Naive B cell (primary cell): ENCODE measurements around the gene PMVK. TPM values are rescaled to one million over a fixed set of nuclear protein-coding genes. Genes with fewer than 3 reads are reported as not detected.

Experiments used
- ATAC-seq, 2 donors: fragments of 150-1000 bp; cut with Tn5 transposase; 2 replicates each; pipeline ENCODE4 v1.10.0; 2021; ENCODE audit warnings: low read depth in 2 of 2, mild to moderate bottlenecking in 2 of 2, moderate library complexity in 2 of 2
- DNase-seq: peaks from one replicate; pipeline ENCODE4 v3.0.0; 2022
- H3K27ac Mint-ChIP-seq, 6 donors: one replicate each; pipeline ENCODE4 v1.8.0; 2020 to 2022; ENCODE audit warnings: mild to moderate bottlenecking in 6 of 6, mixed read lengths in 6 of 6, moderate library complexity in 5 of 6, inconsistent platforms in 2 of 6
- H3K27me3 Mint-ChIP-seq, 3 donors: one replicate each; pipeline ENCODE4 v1.8.0; 2021 to 2022; ENCODE audit warnings: mixed read lengths in 3 of 3, mild to moderate bottlenecking in 1 of 3
- H3K36me3 Mint-ChIP-seq, 2 donors: one replicate each; pipeline ENCODE4 v1.8.0; 2020 to 2022; ENCODE audit warnings: mixed read lengths in 2 of 2, inconsistent platforms in 1 of 2, mild to moderate bottlenecking in 1 of 2
- H3K4me1 Mint-ChIP-seq, 3 donors: one replicate each; pipeline ENCODE4 v1.8.0; 2020 to 2022; ENCODE audit warnings: mixed read lengths in 3 of 3, inconsistent platforms in 1 of 3, mild to moderate bottlenecking in 1 of 3, moderate library complexity in 1 of 3
- H3K4me3 Mint-ChIP-seq, 8 donors: one replicate each; pipeline ENCODE4 v1.8.0; 2020 to 2022; ENCODE audit warnings: mild to moderate bottlenecking in 8 of 8, mixed read lengths in 8 of 8, moderate library complexity in 8 of 8, inconsistent platforms in 2 of 8
- H3K9me3 Mint-ChIP-seq, 7 donors: one replicate each; pipeline ENCODE4 v1.8.0; 2020 to 2022; ENCODE audit warnings: mixed read lengths in 7 of 7, mild to moderate bottlenecking in 5 of 7, inconsistent platforms in 2 of 7, moderate library complexity in 1 of 7
- polyA plus RNA-seq, 6 donors: library from polyadenylated mRNA; unstranded; fragments of 300-500 nt; fragmentation: Illumina TruSeq; gene quantifications; one replicate each; pipeline ENCODE4 v1.2.3, GENCODE V29; 2021; ENCODE audit warnings: low read depth in 6 of 6

The PMVK gene
- polyA plus RNA-seq, 6 donors from 2014 or later, result 30.8 to 45.7 (median 33.3) TPM

- H3K36me3 Mint-ChIP-seq, result no peaks in the 10 kb centered on the region
These were observed 35.6 kb upstream of the PMVK start for GRCh38 chr1:154972213-154972516.

GRCh38 chr1:154971341-154971998 lies 35.0 kb upstream of the PMVK start:
- DNase-seq (no peak), ATAC-seq (no peak)
- Mint-ChIP-seq H3K27me3 (no peaks in the 10 kb centered on the region), H3K4me1 (peaks cover 10 to 36% (median 23%) of the 10 kb centered on the region in 3 donors), H3K4me3 (peak overlapping the region in 1 of 8 donors; percentile 53), H3K27ac (peak overlapping the region in 1 of 6 donors; percentile 79), H3K9me3 (no peaks in the 10 kb centered on the region), H3K36me3 (no peaks in the 10 kb centered on the region)

More at GRCh38 chr1:154972213-154972516, 35.6 kb upstream of the PMVK start:
- DNase-seq (no peak), ATAC-seq (no peak)
- Mint-ChIP-seq H3K27ac (peak overlapping the region in 3 of 6 donors; percentile 21 to 84 (median 61)), H3K9me3 (no peaks in the 10 kb centered on the region), H3K4me3 (peak overlapping the region in 1 of 8 donors; percentile 27), H3K27me3 (no peaks in the 10 kb centered on the region), H3K4me1 (peaks cover 13 to 38% (median 23%) of the 10 kb centered on the region in 3 donors)

GRCh38 chr1:154970631-154971340 lies 34.3 kb upstream of the PMVK start, which contains the start of gene SHC1:
SHC1 (minus strand) TSS chr1:154970747; CDS start chr1:154970526, 221 bp downstream.
- H3K9me3 Mint-ChIP-seq, result no peaks in the 10 kb centered on the region
- peaks cover 7 to 34% (median 23%) of the 10 kb centered on the region in 3 donors for H3K4me1 Mint-ChIP-seq
- peak within 1 kb of the TSS in 1 of 8 donors; percentile 53 for H3K4me3 Mint-ChIP-seq
- no peak for ATAC-seq
- H3K27ac Mint-ChIP-seq, result peak within 1 kb of the TSS in 3 of 6 donors; percentile 61 to 83 (median 79)
- no peaks in the 10 kb centered on the region for H3K27me3 Mint-ChIP-seq
- no peak for DNase-seq
- no peaks in the 10 kb centered on the region for H3K36me3 Mint-ChIP-seq

- Mint-ChIP-seq H3K27ac (peak overlapping the region in 2 of 6 donors; percentile 61 to 79), H3K4me3 (no peak overlapping the region), H3K9me3 (no peaks in the 10 kb centered on the region), H3K36me3 (no peaks in the 10 kb centered on the region), H3K27me3 (no peaks in the 10 kb centered on the region), H3K4me1 (peaks cover 7 to 34% (median 28%) of the 10 kb centered on the region in 3 donors)
- ATAC-seq (no peak), DNase-seq (no peak)
These were observed 33.4 kb upstream of the PMVK start for GRCh38 chr1:154969860-154970452.

- DNase-seq (no peak), ATAC-seq (no peak)
- Mint-ChIP-seq H3K4me1 (peaks cover 7 to 34% (median 28%) of the 10 kb centered on the region in 3 donors), H3K27ac (peak overlapping the region in 3 of 6 donors; percentile 73 to 82 (median 79)), H3K4me3 (no peak overlapping the region), H3K27me3 (no peaks in the 10 kb centered on the region), H3K36me3 (no peaks in the 10 kb centered on the region), H3K9me3 (no peaks in the 10 kb centered on the region)
These were observed 32.7 kb upstream of the PMVK start for GRCh38 chr1:154969246-154969645.

- Mint-ChIP-seq H3K27ac (peak overlapping the region in 4 of 6 donors; percentile 11 to 82 (median 76)), H3K4me1 (peaks cover 11 to 37% (median 33%) of the 10 kb centered on the region in 3 donors), H3K27me3 (no peaks in the 10 kb centered on the region), H3K36me3 (peaks cover 0 to 4% of the 10 kb centered on the region in 2 donors), H3K4me3 (no peak overlapping the region), H3K9me3 (no peaks in the 10 kb centered on the region)
- no peak for ATAC-seq
- DNase-seq, result no peak
These were observed 32.2 kb upstream of the PMVK start for GRCh38 chr1:154968731-154969130.

GRCh38 chr1:154967331-154967950 lies 30.9 kb upstream of the PMVK start:
- Mint-ChIP-seq H3K4me3 (peak overlapping the region in 2 of 8 donors; percentile 3 to 7), H3K9me3 (no peaks in the 10 kb centered on the region), H3K36me3 (peaks cover 0 to 8% of the 10 kb centered on the region in 2 donors), H3K4me1 (peaks cover 22 to 42% (median 35%) of the 10 kb centered on the region in 3 donors), H3K27ac (peak overlapping the region in 2 of 6 donors; percentile 78 to 79), H3K27me3 (no peaks in the 10 kb centered on the region)
- ATAC-seq (no peak), DNase-seq (no peak)

GRCh38 chr1:154966111-154966510 lies 29.6 kb upstream of the PMVK start:
- H3K36me3 Mint-ChIP-seq, result peaks cover 0 to 8% of the 10 kb centered on the region in 2 donors
- no peaks in the 10 kb centered on the region for H3K27me3 Mint-ChIP-seq
- peak overlapping the region in 1 of 8 donors; percentile 15 for H3K4me3 Mint-ChIP-seq
- no peak for ATAC-seq
- peak overlapping the region in 1 of 6 donors; percentile 4 for H3K27ac Mint-ChIP-seq
- DNase-seq, result no peak
- H3K9me3 Mint-ChIP-seq, result no peaks in the 10 kb centered on the region
- peaks cover 27 to 43% (median 33%) of the 10 kb centered on the region in 3 donors for H3K4me1 Mint-ChIP-seq

GRCh38 chr1:154964359-154964758 lies 27.8 kb upstream of the PMVK start:
- DNase-seq, result no peak

GRCh38 chr1:154963643-154964042 lies 27.1 kb upstream of the PMVK start:
- no peak for ATAC-seq
- Mint-ChIP-seq H3K4me3 (peak overlapping the region in 4 of 8 donors; percentile 5 to 94 (median 30)), H3K4me1 (peaks cover 20 to 46% (median 30%) of the 10 kb centered on the region in 3 donors), H3K27me3 (no peaks in the 10 kb centered on the region), H3K27ac (peak overlapping the region in 5 of 6 donors; percentile 5 to 92 (median 34)), H3K9me3 (no peaks in the 10 kb centered on the region), H3K36me3 (peaks cover 0 to 8% of the 10 kb centered on the region in 2 donors)
- DNase-seq, result no peak

More at GRCh38 chr1:154964359-154964758, 27.8 kb upstream of the PMVK start:
- peak overlapping the region in 1 of 8 donors; percentile 94 for H3K4me3 Mint-ChIP-seq
- H3K27me3 Mint-ChIP-seq, result no peaks in the 10 kb centered on the region
- H3K36me3 Mint-ChIP-seq, result peaks cover 0 to 8% of the 10 kb centered on the region in 2 donors
- peak overlapping the region in 2 of 6 donors; percentile 5 to 20 for H3K27ac Mint-ChIP-seq
- peaks cover 26 to 47% (median 34%) of the 10 kb centered on the region in 3 donors for H3K4me1 Mint-ChIP-seq
- no peak for ATAC-seq
- H3K9me3 Mint-ChIP-seq, result no peaks in the 10 kb centered on the region

GRCh38 chr1:154962795-154963330 lies 26.3 kb upstream of the PMVK start:
- H3K27me3 Mint-ChIP-seq, result no peaks in the 10 kb centered on the region
- ATAC-seq (no peak), DNase-seq (no peak)
- H3K36me3 Mint-ChIP-seq, result peaks cover 0 to 8% of the 10 kb centered on the region in 2 donors
- H3K27ac Mint-ChIP-seq, result peak overlapping the region in 5 of 6 donors; percentile 32 to 96 (median 90)
- peaks cover 15 to 51% (median 30%) of the 10 kb centered on the region in 3 donors for H3K4me1 Mint-ChIP-seq
- H3K9me3 Mint-ChIP-seq, result no peaks in the 10 kb centered on the region
- peak overlapping the region in 7 of 8 donors; percentile 82 to 94 (median 90) for H3K4me3 Mint-ChIP-seq

- DNase-seq (no peak), ATAC-seq (peak; percentile 16 to 20)
- H3K4me3 Mint-ChIP-seq, result peak overlapping the region; percentile 82 to 94 (median 90)
- H3K27me3 Mint-ChIP-seq, result no peaks in the 10 kb centered on the region
- peaks cover 0 to 8% of the 10 kb centered on the region in 2 donors for H3K36me3 Mint-ChIP-seq
- no peaks in the 10 kb centered on the region for H3K9me3 Mint-ChIP-seq
- peaks cover 15 to 51% (median 33%) of the 10 kb centered on the region in 3 donors for H3K4me1 Mint-ChIP-seq
- peak overlapping the region; percentile 45 to 96 (median 90) for H3K27ac Mint-ChIP-seq
These were observed 25.7 kb upstream of the PMVK start for GRCh38 chr1:154962156-154962749.
